SK-N-SH (cell line): Measurements from ENCODE around the gene PALLD. TPM values are rescaled to one million over a fixed set of nuclear protein-coding genes. Genes with fewer than 3 reads are reported as not detected.

Source experiments
- CTCF ChIA-PET: fragments of 300-600, 350-600 bp; formaldehyde crosslinking; extraction: SDS; loops from one replicate; lab custom pipeline; 2021; lab: Yijun Ruan, JAX
- POLR2A ChIA-PET: fragments of 350-600 bp; sonication (Branson Sonifier 250); formaldehyde crosslinking; extraction: SDS; loops from one replicate; lab custom pipeline; 2020; ENCODE audit warnings: antibody characterized with exemption, inconsistent platforms; lab: Yijun Ruan, JAX
- DNase-seq: peaks from one replicate; pipeline ENCODE4 v3.0.0; 2012
- H2AFZ ChIP-seq: fragments of 200-600 bp; sonication (generic); 2 replicates; pipeline ENCODE4 v1.8.1; 2016; ENCODE audit warnings: antibody characterized with exemption, mild to moderate bottlenecking, low read depth
- H3F3A ChIP-seq: fragments of 200-600 bp; sonication (generic); replicated peaks from 2 replicates; pipeline ENCODE3; 2016; ENCODE audit warnings: antibody characterized with exemption, mild to moderate bottlenecking; ENCODE audit not compliant: insufficient read depth
- H3K27ac ChIP-seq, 2 experiments: fragments of 200-500 bp in 1 of 2; fragments of 200-600 bp in 1 of 2; sonication (Bioruptor generic) in 1 of 2; sonication (generic), shearing (Covaris generic) in 1 of 2; 2 replicates each; pipeline versions ENCODE4 v1.5.1 to v1.6.1; 2014 to 2016; ENCODE audit warnings: low read depth in 2 of 2, inconsistent platforms in 1 of 2, low read length in 1 of 2, mild to moderate bottlenecking in 1 of 2, mixed read lengths in 1 of 2
- H3K27me3 ChIP-seq: fragments of 200-600 bp; sonication (generic), shearing (Covaris generic); 2 replicates; pipeline ENCODE4 v1.6.1; 2016; ENCODE audit warnings: mixed run types; ENCODE audit not compliant: insufficient read depth
- H3K36me3 ChIP-seq, 2 experiments: fragments of 200-500 bp in 1 of 2; fragments of 200-600 bp in 1 of 2; sonication (Bioruptor generic) in 1 of 2; sonication (generic) in 1 of 2; replicated peaks in 1 of 2; 2 replicates each; pipeline versions ENCODE3 to v1.5.1; 2014 to 2016; ENCODE audit warnings: low read length in 1 of 2, mild to moderate bottlenecking in 1 of 2; ENCODE audit not compliant: insufficient read depth in 2 of 2, control insufficient read depth in 1 of 2
- H3K4me1 ChIP-seq, 2 experiments: fragments of 200-500 bp in 1 of 2; fragments of 200-600 bp in 1 of 2; sonication (Bioruptor generic) in 1 of 2; sonication (generic), shearing (Covaris generic) in 1 of 2; 2 replicates each; pipeline versions ENCODE4 v1.5.1 to v1.6.1; 2014 to 2016; ENCODE audit warnings: low read depth in 1 of 2, low read length in 1 of 2, mixed run types in 1 of 2; ENCODE audit not compliant: insufficient read depth in 2 of 2, control insufficient read depth in 1 of 2
- H3K4me2 ChIP-seq: fragments of 200-600 bp; sonication (generic), shearing (Covaris generic); 2 replicates; pipeline ENCODE4 v1.6.1; 2017; ENCODE audit warnings: mixed run types
- H3K4me3 ChIP-seq, 2 experiments: fragments of 200-500 bp in 1 of 2; fragments of 200-600 bp in 1 of 2; sonication (Bioruptor generic) in 1 of 2; sonication (generic), shearing (Covaris generic) in 1 of 2; 2 replicates each; pipeline versions ENCODE4 v1.5.1 to v1.8.1; 2014 to 2016; ENCODE audit warnings: low read depth in 2 of 2, inconsistent platforms in 1 of 2, low read length in 1 of 2, mild to moderate bottlenecking in 1 of 2, mixed read lengths in 1 of 2, moderate library complexity in 1 of 2
- H3K79me2 ChIP-seq: fragments of 200-600 bp; sonication (generic); 2 replicates; pipeline ENCODE4 v1.8.1; 2017; ENCODE audit warnings: mild to moderate bottlenecking; ENCODE audit not compliant: insufficient read depth
- H3K9ac ChIP-seq: fragments of 200-600 bp; sonication (generic); 2 replicates; pipeline ENCODE4 v1.6.1; 2017; ENCODE audit warnings: mixed run types
- H3K9me2 ChIP-seq: fragments of 200-600 bp; sonication (generic); 2 replicates; pipeline ENCODE4 v1.6.1; 2017; ENCODE audit warnings: mixed run types
- H3K9me3 ChIP-seq: fragments of 200-600 bp; sonication (generic); 2 replicates; pipeline ENCODE4 v1.6.1; 2017; ENCODE audit warnings: mixed run types, mild to moderate bottlenecking, moderate library complexity
- H4K20me1 ChIP-seq: fragments of 200-600 bp; sonication (generic); 2 replicates; pipeline ENCODE4 v1.6.1; 2017; ENCODE audit warnings: mild to moderate bottlenecking, mixed run types; ENCODE audit not compliant: insufficient read depth
- CHD2 ChIP-seq: fragments of 150-350 bp; IDR thresholded peaks from 2 replicates; pipeline ENCODE4 v1.6.1; 2018; ENCODE audit warnings: low read length; ENCODE audit not compliant: partially characterized antibody
- CTCF ChIP-seq: fragments of 200-600 bp; sonication (generic); IDR thresholded peaks from 2 replicates; pipeline ENCODE4 v1.6.1; 2017; ENCODE audit warnings: antibody characterized with exemption, mild to moderate bottlenecking, moderate library complexity
- GABPA ChIP-seq: IDR thresholded peaks from 2 replicates; pipeline ENCODE4 v1.4.0; 2012; ENCODE audit warnings: low read depth, mild to moderate bottlenecking
- NFIC ChIP-seq: IDR thresholded peaks from 2 replicates; pipeline ENCODE4 v1.4.0; 2012; ENCODE audit warnings: borderline replicate concordance
- NRF1 ChIP-seq: IDR thresholded peaks from 2 replicates; pipeline ENCODE4 v1.6.1; 2012; ENCODE audit warnings: low read depth, mild to moderate bottlenecking, low read length
- RFX5 ChIP-seq: IDR thresholded peaks from 2 replicates; pipeline ENCODE4 v1.6.1; 2012; ENCODE audit warnings: mild to moderate bottlenecking, improper control_type of control experiment, low read length
- SIN3A ChIP-seq: IDR thresholded peaks from 2 replicates; pipeline ENCODE4 v1.6.1; 2012; ENCODE audit warnings: low read depth, mild to moderate bottlenecking, low read length, moderate library complexity, borderline replicate concordance
- SMC3 ChIP-seq: IDR thresholded peaks from 2 replicates; pipeline ENCODE4 v1.6.1; 2012; ENCODE audit warnings: low read depth, low read length, improper control_type of control experiment
- TAF1 ChIP-seq: IDR thresholded peaks from 2 replicates; pipeline ENCODE4 v1.6.1; 2012; ENCODE audit warnings: low read depth, mild to moderate bottlenecking, low read length, moderate library complexity, borderline replicate concordance
- TEAD4 ChIP-seq: IDR thresholded peaks from 2 replicates; pipeline ENCODE4 v1.4.0; 2012; ENCODE audit warnings: mild to moderate bottlenecking, borderline replicate concordance; ENCODE audit not compliant: insufficient read depth
- USF1 ChIP-seq: IDR thresholded peaks from 2 replicates; pipeline ENCODE4 v1.4.0; 2012; ENCODE audit warnings: low read depth, borderline replicate concordance
- USF2 ChIP-seq: fragments of 150-350 bp; IDR thresholded peaks from 2 replicates; pipeline ENCODE4 v1.6.1; 2017; ENCODE audit warnings: antibody characterized with exemption, low read length, low read depth, borderline replicate concordance
- YY1 ChIP-seq: IDR thresholded peaks from 2 replicates; pipeline ENCODE4 v1.4.0; 2012; ENCODE audit warnings: low read depth, mild to moderate bottlenecking
- ZBTB33 ChIP-seq: IDR thresholded peaks from 2 replicates; pipeline ENCODE4 v1.4.0; 2012; ENCODE audit warnings: low read depth, borderline replicate concordance
- WGBS: methylation state at CpG from one replicate; pipeline ENCODE4 v1.1.6; 2017; ENCODE audit warnings: low lambda C conversion rate; 5-methylcytosine and 5-hydroxymethylcytosine counted together
- polyA plus RNA-seq, 3 experiments: library from polyadenylated mRNA; depleted of rRNA; stranded (reverse); fragments of >200 nt; gene quantifications; 2 replicates each; pipeline ENCODE4 v1.2.3, GENCODE V29; 2012

PALLD gene
- polyA plus RNA-seq, 1 of the 3 experiments (the other 2 are of a cell fraction), result 33.0 TPM

GRCh38 chr4:168619266-168619631, 122.4 kb downstream of the PALLD start (continued):
- no peak for TF ChIP-seq SMC3

GRCh38 chr4:168621806-168622589, 125.1 kb downstream of the PALLD start:
- no peaks in the 10 kb centered on the region for H3K79me2 ChIP-seq
- H3K36me3 ChIP-seq, result no peaks in the 10 kb centered on the region
- CTCF ChIA-PET, result interaction anchor here (0.8 to 1.6 kb wide), 2 partner anchors 10 to 37 kb away, joined by 3 to 4 read pairs; no protein-coding TSS in a partner anchor
- H3K27me3 ChIP-seq, result no peaks in the 10 kb centered on the region
- H3K9me3 ChIP-seq, result no peaks in the 10 kb centered on the region
- no peak for TF ChIP-seq CTCF
- WGBS, result 87% methylated on average over 9 of the region's 9 CpGs
- POLR2A ChIA-PET, result no interaction called here
- no peak overlapping the region for H2AFZ ChIP-seq
- H3K27ac ChIP-seq, result no peak overlapping the region; a peak in 1 of 4 replicates
- H3K4me2 ChIP-seq, result no peak overlapping the region
- no peak overlapping the region for H3K4me3 ChIP-seq
- no peaks in the 10 kb centered on the region for H4K20me1 ChIP-seq
- no peak for DNase-seq
- H3K4me1 ChIP-seq, result peaks cover 0 to 15% of the 10 kb centered on the region in 2 experiments; a peak in 2 of 4 replicates
- H3K9ac ChIP-seq, result no peak overlapping the region
- H3F3A ChIP-seq, result peaks cover 21% of the 10 kb centered on the region
- H3K9me2 ChIP-seq, result no peaks in the 10 kb centered on the region

- POLR2A ChIA-PET, result no interaction called here
- no peaks in the 10 kb centered on the region for H3K79me2 ChIP-seq
- no peaks in the 10 kb centered on the region for H3K9me2 ChIP-seq
- no peak overlapping the region for H3K9ac ChIP-seq
- H3K4me3 ChIP-seq, result no peak overlapping the region
- H3F3A ChIP-seq, result peaks cover 21% of the 10 kb centered on the region
- no peak for DNase-seq
- H3K9me3 ChIP-seq, result no peaks in the 10 kb centered on the region
- CTCF ChIA-PET, result no interaction called here
- H3K4me1 ChIP-seq, result peaks cover 0 to 15% of the 10 kb centered on the region in 2 experiments; a peak in 2 of 4 replicates
- H2AFZ ChIP-seq, result no peak overlapping the region
- 62% methylated on average over 5 of the region's 5 CpGs for WGBS
- no peak for TF ChIP-seq USF2
- TF ChIP-seq TAF1, result no peak
- TF ChIP-seq SIN3A, result no peak
- no peak for TF ChIP-seq NFIC
- no peak for TF ChIP-seq USF1
- TF ChIP-seq RFX5, result no peak
- no peak for TF ChIP-seq GABPA
- no peak for TF ChIP-seq CHD2
- no peak for TF ChIP-seq YY1
- no peak for TF ChIP-seq TEAD4
- TF ChIP-seq NRF1, result no peak
- no peak for TF ChIP-seq ZBTB33
- no peak overlapping the region for H3K4me2 ChIP-seq
- no peaks in the 10 kb centered on the region for H3K36me3 ChIP-seq
- no peak overlapping the region; a peak in 1 of 4 replicates for H3K27ac ChIP-seq
- no peaks in the 10 kb centered on the region for H4K20me1 ChIP-seq
- H3K27me3 ChIP-seq, result no peaks in the 10 kb centered on the region
These were observed 125.7 kb downstream of the PALLD start for GRCh38 chr4:168622600-168622999.
